ENCODE data around the gene MAP3K3. TPM values are rescaled to one million over a fixed set of nuclear protein-coding genes. Genes with fewer than 3 reads are reported as not detected.

MAP3K3 gene
- total RNA-seq, 1 donor from 2014 or later = 38.2 TPM

DNA sequence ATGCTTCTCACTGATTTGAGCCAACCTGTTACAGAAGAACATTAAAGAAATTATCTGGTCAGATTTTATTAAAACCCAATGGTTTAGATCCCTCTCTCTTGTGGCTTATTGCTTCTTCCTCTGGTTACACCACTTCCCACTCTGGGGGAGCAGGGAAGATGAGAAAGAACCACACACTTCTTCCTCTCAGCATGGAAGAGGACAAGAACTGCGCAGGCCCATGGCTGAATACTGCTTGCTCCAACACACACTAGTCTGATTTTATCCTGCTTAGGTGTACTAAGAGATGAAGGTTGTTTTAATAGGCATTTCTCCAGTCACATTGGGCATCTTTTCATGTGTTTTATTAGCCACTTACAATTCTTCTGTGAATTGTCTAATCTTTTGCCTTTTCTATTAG, 27.6 kb downstream of the MAP3K3 start:
- Mint-ChIP-seq H3K27ac (ENCODE audit: unreplicated experiment) (no peak overlapping the region), H3K36me3 (ENCODE audit: low read depth) (peaks cover 19% of the 10 kb centered on the region), H3K9me3 (ENCODE audit: low read depth) (no peaks in the 10 kb centered on the region), H3K27me3 (ENCODE audit: low read depth) (no peaks in the 10 kb centered on the region), H3K4me3 (ENCODE audit: unreplicated experiment) (no peak overlapping the region), H3K4me1 (ENCODE audit: low read depth) (peaks cover 20% of the 10 kb centered on the region)
- no peak for DNase-seq (ENCODE audit: low spot score)
- TF ChIP-seq, protein P1, sequence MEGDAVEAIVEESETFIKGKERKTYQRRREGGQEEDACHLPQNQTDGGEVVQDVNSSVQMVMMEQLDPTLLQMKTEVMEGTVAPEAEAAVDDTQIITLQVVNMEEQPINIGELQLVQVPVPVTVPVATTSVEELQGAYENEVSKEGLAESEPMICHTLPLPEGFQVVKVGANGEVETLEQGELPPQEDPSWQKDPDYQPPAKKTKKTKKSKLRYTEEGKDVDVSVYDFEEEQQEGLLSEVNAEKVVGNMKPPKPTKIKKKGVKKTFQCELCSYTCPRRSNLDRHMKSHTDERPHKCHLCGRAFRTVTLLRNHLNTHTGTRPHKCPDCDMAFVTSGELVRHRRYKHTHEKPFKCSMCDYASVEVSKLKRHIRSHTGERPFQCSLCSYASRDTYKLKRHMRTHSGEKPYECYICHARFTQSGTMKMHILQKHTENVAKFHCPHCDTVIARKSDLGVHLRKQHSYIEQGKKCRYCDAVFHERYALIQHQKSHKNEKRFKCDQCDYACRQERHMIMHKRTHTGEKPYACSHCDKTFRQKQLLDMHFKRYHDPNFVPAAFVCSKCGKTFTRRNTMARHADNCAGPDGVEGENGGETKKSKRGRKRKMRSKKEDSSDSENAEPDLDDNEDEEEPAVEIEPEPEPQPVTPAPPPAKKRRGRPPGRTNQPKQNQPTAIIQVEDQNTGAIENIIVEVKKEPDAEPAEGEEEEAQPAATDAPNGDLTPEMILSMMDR (IDR thresholded peaks at IDR 0.05) = no peak

DNA sequence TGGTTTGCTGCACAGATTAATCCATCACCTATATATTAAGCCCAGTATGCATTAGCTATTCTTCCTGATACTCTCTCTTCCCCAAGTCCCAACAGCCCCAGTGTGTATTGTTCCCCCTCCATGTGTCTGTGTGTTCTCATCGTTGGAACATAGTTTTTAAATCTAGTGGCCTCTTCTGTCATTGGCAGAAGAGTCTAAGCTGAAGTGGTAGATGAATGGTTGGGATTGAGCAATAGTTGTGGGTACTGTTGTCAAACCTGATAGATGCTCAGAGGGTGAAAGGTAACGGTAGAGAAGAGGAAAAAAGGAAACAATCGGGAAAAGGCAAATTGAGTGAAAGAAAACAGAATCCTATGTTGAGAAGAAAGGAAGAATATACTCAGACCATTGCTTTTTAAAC, 29.9 kb downstream of the MAP3K3 start:
- H3K27ac Mint-ChIP-seq (ENCODE audit: unreplicated experiment) = no peak overlapping the region
- peaks cover 17% of the 10 kb centered on the region for H3K36me3 Mint-ChIP-seq (ENCODE audit: low read depth)
- no peak overlapping the region for H3K4me3 Mint-ChIP-seq (ENCODE audit: unreplicated experiment)
- no peak for DNase-seq (ENCODE audit: low spot score)
- TF ChIP-seq, protein P1 (IDR thresholded peaks at IDR 0.05) = no peak
- H3K27me3 Mint-ChIP-seq (ENCODE audit: low read depth) = no peaks in the 10 kb centered on the region
- H3K9me3 Mint-ChIP-seq (ENCODE audit: low read depth) = no peaks in the 10 kb centered on the region
- peaks cover 5% of the 10 kb centered on the region for H3K4me1 Mint-ChIP-seq (ENCODE audit: low read depth)

DNA sequence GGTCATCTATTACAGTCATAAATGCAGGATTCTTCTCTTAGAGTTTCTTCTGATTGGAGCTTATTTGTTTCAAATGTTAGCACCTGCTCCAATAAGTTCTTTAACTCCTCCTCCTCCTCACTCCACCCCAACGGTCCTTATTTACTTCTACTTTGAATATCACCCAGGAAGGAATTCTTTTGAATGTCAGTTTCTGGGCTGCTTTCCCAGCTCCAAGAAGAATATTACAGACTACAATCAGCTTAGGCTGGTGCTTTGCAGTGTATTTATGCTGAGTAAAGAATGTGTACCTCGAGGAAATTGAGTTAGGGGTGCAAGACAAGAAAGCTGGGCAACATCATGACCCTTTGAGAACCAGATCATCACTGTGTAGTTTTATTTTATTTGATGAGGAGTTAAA, 30.8 kb downstream of the MAP3K3 start:
- no peak overlapping the region for H3K27ac Mint-ChIP-seq (ENCODE audit: unreplicated experiment)
- no peak for DNase-seq (ENCODE audit: low spot score)
- peaks cover 20% of the 10 kb centered on the region for H3K36me3 Mint-ChIP-seq (ENCODE audit: low read depth)
- no peak overlapping the region for H3K4me3 Mint-ChIP-seq (ENCODE audit: unreplicated experiment)
- H3K9me3 Mint-ChIP-seq (ENCODE audit: low read depth) = no peaks in the 10 kb centered on the region
- no peaks in the 10 kb centered on the region for H3K27me3 Mint-ChIP-seq (ENCODE audit: low read depth)
- H3K4me1 Mint-ChIP-seq (ENCODE audit: low read depth) = no peaks in the 10 kb centered on the region
- TF ChIP-seq, protein P1 (IDR thresholded peaks at IDR 0.05) = no peak

DNA sequence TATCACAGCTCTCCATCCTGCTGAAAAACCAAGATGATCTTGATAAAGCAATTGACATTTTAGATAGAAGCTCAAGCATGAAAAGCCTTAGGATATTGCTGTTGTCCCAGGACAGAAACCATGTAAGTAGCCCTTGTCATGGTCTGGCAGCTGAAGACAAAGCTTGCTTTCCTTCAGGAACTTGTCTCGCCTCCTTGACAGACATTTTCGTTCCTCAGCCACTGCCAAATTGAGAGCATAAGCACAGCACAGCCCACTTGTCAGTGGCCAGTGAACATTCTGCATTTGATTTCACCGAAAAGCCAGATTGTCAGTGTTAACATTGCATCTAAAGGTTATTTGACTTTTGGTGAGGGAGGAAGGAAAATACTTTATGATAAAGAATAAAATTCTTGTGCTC, 35.6 kb downstream of the MAP3K3 start:
- DNase-seq (ENCODE audit: low spot score) = no peak
- H3K4me3 Mint-ChIP-seq (ENCODE audit: unreplicated experiment) = no peak overlapping the region
- TF ChIP-seq, protein P1 (IDR thresholded peaks at IDR 0.05) = no peak
- H3K9me3 Mint-ChIP-seq (ENCODE audit: low read depth) = no peaks in the 10 kb centered on the region
- H3K36me3 Mint-ChIP-seq (ENCODE audit: low read depth) = peaks cover 24% of the 10 kb centered on the region
- H3K27ac Mint-ChIP-seq (ENCODE audit: unreplicated experiment) = no peak overlapping the region
- H3K27me3 Mint-ChIP-seq (ENCODE audit: low read depth) = no peaks in the 10 kb centered on the region
- no peaks in the 10 kb centered on the region for H3K4me1 Mint-ChIP-seq (ENCODE audit: low read depth)

DNA sequence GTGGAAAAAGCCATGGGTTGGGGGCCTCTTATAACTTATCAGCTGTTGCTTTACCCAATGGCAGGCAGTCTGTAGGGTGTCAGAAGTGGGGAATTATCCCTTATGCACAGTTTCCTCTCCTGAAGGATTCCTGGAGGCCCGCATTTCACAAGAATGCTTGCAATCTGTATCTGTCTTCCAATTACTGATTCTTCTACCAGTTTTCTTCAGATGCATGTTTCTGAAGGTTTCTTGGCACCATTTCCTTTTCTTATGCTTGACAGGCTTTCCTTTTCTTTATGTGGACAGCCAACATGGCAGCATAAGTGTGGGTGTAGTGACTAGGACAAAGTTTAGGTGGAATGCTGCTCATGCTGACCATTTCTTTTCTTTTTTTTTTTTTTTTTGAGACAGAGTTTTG, 36.1 kb downstream of the MAP3K3 start:
- H3K36me3 Mint-ChIP-seq (ENCODE audit: low read depth) = peaks cover 22% of the 10 kb centered on the region
- no peak for DNase-seq (ENCODE audit: low spot score)
- H3K9me3 Mint-ChIP-seq (ENCODE audit: low read depth) = no peaks in the 10 kb centered on the region
- H3K4me3 Mint-ChIP-seq (ENCODE audit: unreplicated experiment) = no peak overlapping the region
- no peak overlapping the region for H3K27ac Mint-ChIP-seq (ENCODE audit: unreplicated experiment)
- no peaks in the 10 kb centered on the region for H3K4me1 Mint-ChIP-seq (ENCODE audit: low read depth)
- TF ChIP-seq, protein P1 (IDR thresholded peaks at IDR 0.05) = no peak
- H3K27me3 Mint-ChIP-seq (ENCODE audit: low read depth) = no peaks in the 10 kb centered on the region

Data from chondrocyte (in vitro differentiated cells).